Measurements from ENCODE around the gene GALNT18.

Gene GALNT18

GRCh38 chr11:11292839-11293238, 329.0 kb downstream of the GALNT18 start:
- intact Hi-C loops (cut with DNase I): no loop called here
- peak in 1 of 42 donors; percentile 30 for DNase-seq

- intact Hi-C loops (cut with DNase I): no loop called here
- DNase-seq: peak in 2 of 42 donors; percentile 15 to 16
Measured at GRCh38 chr11:11291041-11292015, 330.5 kb downstream of the GALNT18 start.

GRCh38 chr11:11290354-11290753, 331.5 kb downstream of the GALNT18 start:
- intact Hi-C loops (cut with DNase I): no loop called here
- no peak for DNase-seq

- intact Hi-C loops (cut with DNase I): no loop called here
- peak in 1 of 42 donors; percentile 22 for DNase-seq
Measured at GRCh38 chr11:11289669-11290068, 332.1 kb downstream of the GALNT18 start.

GRCh38 chr11:11288972-11289616, 332.7 kb downstream of the GALNT18 start:
- intact Hi-C loops (cut with DNase I): no loop called here
- DNase-seq: peak in 1 of 42 donors; percentile 18

GRCh38 chr11:11284481-11284880, 337.3 kb downstream of the GALNT18 start:
- intact Hi-C loops (cut with DNase I): no loop called here
- peak in 1 of 42 donors; percentile 7 for DNase-seq

GRCh38 chr11:11281626-11282025, 340.2 kb downstream of the GALNT18 start:
- intact Hi-C loops (cut with DNase I): no loop called here
- no peak for DNase-seq

- no peak for DNase-seq
Measured at GRCh38 chr11:11280826-11281225, 341.0 kb downstream of the GALNT18 start.

GRCh38 chr11:11279956-11280689, 341.7 kb downstream of the GALNT18 start:
- peak in 1 of 42 donors; percentile 14 for DNase-seq
- intact Hi-C loops (cut with DNase I): no loop called here

More at GRCh38 chr11:11280826-11281225, 341.0 kb downstream of the GALNT18 start:
- intact Hi-C loops (cut with DNase I): no loop called here

- no peak for DNase-seq
- intact Hi-C loops (cut with DNase I): no loop called here
Measured at GRCh38 chr11:11272254-11272653, 349.6 kb downstream of the GALNT18 start.

GRCh38 chr11:11270236-11270775, 351.5 kb downstream of the GALNT18 start:
- intact Hi-C loops (cut with DNase I): no loop called here
- no peak for DNase-seq

- no peak for DNase-seq
- intact Hi-C loops (cut with DNase I): no loop called here
Measured at GRCh38 chr11:11268706-11269105, 353.1 kb downstream of the GALNT18 start.

- intact Hi-C loops (cut with DNase I): no loop called here
- no peak for DNase-seq
Measured at GRCh38 chr11:11268119-11268518, 353.7 kb downstream of the GALNT18 start.

- no peak for DNase-seq
- intact Hi-C loops (cut with DNase I): no loop called here
Measured at GRCh38 chr11:11267312-11267711, 354.5 kb downstream of the GALNT18 start.

- peak in 35 of 42 donors; percentile 10 to 79 (median 52) for DNase-seq
- intact Hi-C loops (cut with DNase I): no loop called here
Measured at GRCh38 chr11:11265994-11266606, 355.7 kb downstream of the GALNT18 start.

GRCh38 chr11:11265320-11265719, 356.5 kb downstream of the GALNT18 start:
- DNase-seq: no peak
- intact Hi-C loops (cut with DNase I): no loop called here

- intact Hi-C loops (cut with DNase I): no loop called here
- no peak for DNase-seq
Measured at GRCh38 chr11:11263238-11264005, 358.4 kb downstream of the GALNT18 start.
